ELF-1 (cell line): ENCODE data around the gene OPA1.

Experiments used
- DNase-seq: peaks from one replicate; pipeline ENCODE4 v3.0.0-alpha.2; 2016; ENCODE audit warnings: low read depth, low spot score

OPA1 gene

GRCh38 chr3:193737191-193737751 lies 144.3 kb downstream of the OPA1 start:
- peak; percentile 76 for DNase-seq

DNA sequence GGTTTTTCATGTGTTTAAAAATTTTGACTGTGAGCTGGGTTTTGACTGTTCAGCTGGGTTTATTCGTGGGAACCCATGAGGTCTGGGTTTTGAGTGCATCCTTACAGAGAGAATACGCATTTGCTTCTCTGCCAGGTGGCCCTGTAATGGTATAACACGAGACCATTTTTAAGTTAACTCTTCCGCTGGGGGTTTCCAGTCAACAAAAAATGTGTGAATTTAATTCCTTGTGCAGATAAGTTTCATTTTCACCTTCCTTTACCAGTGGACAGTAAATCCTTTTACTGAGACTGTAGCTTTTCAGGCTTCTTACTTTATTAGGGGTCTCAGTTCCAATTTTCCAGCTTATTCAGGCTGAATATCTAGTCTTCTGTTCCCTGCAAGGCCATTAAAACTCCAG lies 149.6 kb downstream of the OPA1 start:
- DNase-seq: no peak

DNA sequence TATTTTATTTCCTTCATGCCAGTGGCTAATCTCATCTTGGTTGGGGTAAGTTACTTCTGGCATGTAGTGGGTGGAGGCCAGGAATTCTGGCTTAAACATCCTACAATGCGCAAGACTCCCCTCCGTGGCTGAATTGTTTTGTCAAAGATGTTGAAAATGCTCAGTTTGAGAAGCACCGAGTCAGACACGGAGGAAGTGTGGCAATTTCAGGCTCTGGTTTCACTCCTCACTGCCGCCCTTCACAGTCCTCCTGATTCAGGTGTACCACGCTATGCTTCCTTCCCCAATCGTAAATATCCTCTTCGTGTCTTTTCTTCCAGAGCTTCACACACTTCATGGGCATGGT lies 150.7 kb downstream of the OPA1 start:
- DNase-seq: peak; percentile 20

- DNase-seq: peak; percentile 58
These were observed 151.2 kb downstream of the OPA1 start for GRCh38 chr3:193744048-193744821.

- DNase-seq: peak; percentile 75
These were observed 152.0 kb downstream of the OPA1 start for GRCh38 chr3:193744822-193745684.

GRCh38 chr3:193746832-193747231 lies 153.8 kb downstream of the OPA1 start:
- DNase-seq: no peak
